ENCODE measurements around the gene ARHGEF17.
A peak's percentile ranks its signal among the peaks of the same experiment; 100 is the strongest.

The ARHGEF17 gene

GRCh38 chr11:73308003-73308960, at the start of gene ARHGEF17:
ARHGEF17 (plus strand) TSS chr11:73308276; CDS start chr11:73308639, 363 bp downstream.
- TF ChIP-seq CTCF (IDR thresholded peaks at IDR 0.05; ENCODE audit: low read depth, low read length, missing control alignments): no peak
- DNase-seq (ENCODE audit: extremely low read depth, low read depth): no peak
- peak within 1 kb of the TSS; percentile 56 for H3K4me3 ChIP-seq (replicated peaks; ENCODE audit: low read depth, low read length)

- TF ChIP-seq CTCF (IDR thresholded peaks at IDR 0.05; ENCODE audit: low read depth, low read length, missing control alignments): no peak
- no peak overlapping the region for H3K4me3 ChIP-seq (replicated peaks; ENCODE audit: low read depth, low read length)
- DNase-seq (ENCODE audit: extremely low read depth, low read depth): no peak
These were observed 48.5 kb upstream of the ARHGEF17 start for GRCh38 chr11:73259406-73260126.

GRCh38 chr11:73260127-73260457, 48.0 kb upstream of the ARHGEF17 start:
- DNase-seq (ENCODE audit: extremely low read depth, low read depth): no peak
- no peak for TF ChIP-seq CTCF (IDR thresholded peaks at IDR 0.05; ENCODE audit: low read depth, low read length, missing control alignments)
- H3K4me3 ChIP-seq (replicated peaks; ENCODE audit: low read depth, low read length): no peak overlapping the region

GRCh38 chr11:73262851-73263495, 45.1 kb upstream of the ARHGEF17 start:
- no peak for DNase-seq (ENCODE audit: extremely low read depth, low read depth)
- H3K4me3 ChIP-seq (replicated peaks; ENCODE audit: low read depth, low read length): no peak overlapping the region
- TF ChIP-seq CTCF (IDR thresholded peaks at IDR 0.05; ENCODE audit: low read depth, low read length, missing control alignments): no peak

- TF ChIP-seq CTCF (IDR thresholded peaks at IDR 0.05; ENCODE audit: low read depth, low read length, missing control alignments): no peak
These were observed 44.4 kb upstream of the ARHGEF17 start for GRCh38 chr11:73263640-73264039.

GRCh38 chr11:73265278-73265810, 42.7 kb upstream of the ARHGEF17 start:
- DNase-seq (ENCODE audit: extremely low read depth, low read depth): no peak
- no peak for TF ChIP-seq CTCF (IDR thresholded peaks at IDR 0.05; ENCODE audit: low read depth, low read length, missing control alignments)
- no peak overlapping the region for H3K4me3 ChIP-seq (replicated peaks; ENCODE audit: low read depth, low read length)

More at GRCh38 chr11:73263640-73264039, 44.4 kb upstream of the ARHGEF17 start:
- DNase-seq (ENCODE audit: extremely low read depth, low read depth): no peak
- H3K4me3 ChIP-seq (replicated peaks; ENCODE audit: low read depth, low read length): no peak overlapping the region
